IPS DF 6.9 (cell line): ENCODE data around the gene XXYLT1.

Experiments
- DNase-seq: peaks from one replicate; pipeline ENCODE4 v3.0.0-alpha.2; 2013; ENCODE audit warnings: low read depth, low spot score
- H3K27ac ChIP-seq: one replicate; pipeline ENCODE4 v1.5.1; 2013; ENCODE audit warnings: low read length, control low read depth
- H3K27me3 ChIP-seq: 2 replicates; pipeline ENCODE4 v1.6.1; 2013; ENCODE audit warnings: mild to moderate bottlenecking, low read length; ENCODE audit not compliant: control insufficient read depth, insufficient read depth
- H3K36me3 ChIP-seq: 2 replicates; pipeline ENCODE4 v1.6.1; 2013; ENCODE audit warnings: low read length; ENCODE audit not compliant: control insufficient read depth, insufficient read depth
- H3K4me1 ChIP-seq: 2 replicates; pipeline ENCODE4 v1.6.1; 2013; ENCODE audit warnings: low read length; ENCODE audit not compliant: control insufficient read depth, insufficient read depth
- H3K4me3 ChIP-seq: 2 replicates; pipeline ENCODE4 v1.5.1; 2013; ENCODE audit warnings: mild to moderate bottlenecking, low read length
- H3K9me3 ChIP-seq: 2 replicates; pipeline ENCODE4 v1.6.1; 2013; ENCODE audit warnings: low read length, inconsistent platforms; ENCODE audit not compliant: control insufficient read depth, insufficient read depth
- WGBS: extraction: QIAGEN DNeasy Blood & Tissue Kit; methylation state at CpG from one replicate; pipeline ENCODE4 v1.1.7; 2013; ENCODE audit warnings: mixed read lengths, missing lambda C conversion rate; ENCODE audit not compliant: insufficient read length, insufficient coverage; 5-methylcytosine and 5-hydroxymethylcytosine counted together

The XXYLT1 gene

GRCh38 chr3:195258449-195259153 lies 12.4 kb downstream of the XXYLT1 start:
- no peak for DNase-seq
- Histone ChIP-seq H3K27ac (no peak overlapping the region), H3K36me3 (no peaks in the 10 kb centered on the region), H3K9me3 (no peaks in the 10 kb centered on the region), H3K4me3 (no peak overlapping the region), H3K4me1 (peaks cover 12% of the 10 kb centered on the region), H3K27me3 (no peaks in the 10 kb centered on the region)
- no CpG with 5 or more reads among the region's 14 CpGs for WGBS

GRCh38 chr3:195257454-195258448 lies 13.2 kb downstream of the XXYLT1 start:
- no peaks in the 10 kb centered on the region for H3K9me3 ChIP-seq
- no peak overlapping the region for H3K4me3 ChIP-seq
- peaks cover 12% of the 10 kb centered on the region for H3K4me1 ChIP-seq
- H3K27ac ChIP-seq, result no peak overlapping the region
- WGBS, result no CpG with 5 or more reads among the region's 16 CpGs
- H3K36me3 ChIP-seq, result no peaks in the 10 kb centered on the region
- H3K27me3 ChIP-seq, result no peaks in the 10 kb centered on the region
- DNase-seq, result no peak

DNA sequence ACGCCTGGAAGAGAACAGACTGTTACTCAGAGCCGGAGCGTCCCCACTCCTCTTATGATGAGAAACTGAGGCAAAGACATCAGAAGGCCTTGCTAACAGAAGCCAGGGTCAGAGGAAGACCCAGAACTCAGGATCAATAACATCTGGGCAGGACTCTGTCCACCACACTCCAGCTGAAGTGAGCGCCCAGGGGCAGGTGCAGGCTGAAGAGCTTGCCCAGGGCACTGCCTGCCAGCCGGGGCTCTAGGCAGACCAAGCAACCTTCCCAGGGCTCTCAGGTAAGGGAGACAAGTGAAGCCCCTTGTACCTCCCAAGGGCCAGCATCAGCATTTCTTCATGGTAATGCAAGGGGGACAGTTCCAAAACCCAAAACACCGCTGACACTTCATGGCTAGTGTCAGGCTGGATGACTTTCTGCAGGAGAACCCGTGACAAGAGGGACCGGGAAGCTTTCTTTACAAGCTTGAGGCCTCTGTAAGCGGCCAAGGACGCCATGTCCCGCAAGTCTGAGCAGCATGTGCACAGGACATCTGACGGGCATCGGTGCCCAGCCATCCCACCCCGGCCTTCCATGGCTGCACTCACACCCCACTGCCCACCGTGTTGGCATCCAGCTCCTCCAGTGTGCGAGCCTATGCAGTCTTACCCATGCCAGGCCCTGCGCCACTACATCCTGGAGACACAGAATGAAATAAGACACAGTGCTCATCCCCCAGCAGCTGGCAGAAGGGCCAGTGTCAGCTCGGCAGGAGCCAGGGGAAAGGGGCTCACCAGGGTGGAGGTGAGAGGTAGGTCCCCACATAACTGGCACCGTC lies 14.1 kb downstream of the XXYLT1 start:
- DNase-seq, result no peak
- no peak overlapping the region for H3K27ac ChIP-seq
- no peak overlapping the region for H3K4me3 ChIP-seq
- H3K4me1 ChIP-seq, result peaks cover 12% of the 10 kb centered on the region
- WGBS, result no CpG with 5 or more reads among the region's 19 CpGs
- H3K9me3 ChIP-seq, result no peaks in the 10 kb centered on the region
- H3K27me3 ChIP-seq, result no peaks in the 10 kb centered on the region
- no peaks in the 10 kb centered on the region for H3K36me3 ChIP-seq

DNA sequence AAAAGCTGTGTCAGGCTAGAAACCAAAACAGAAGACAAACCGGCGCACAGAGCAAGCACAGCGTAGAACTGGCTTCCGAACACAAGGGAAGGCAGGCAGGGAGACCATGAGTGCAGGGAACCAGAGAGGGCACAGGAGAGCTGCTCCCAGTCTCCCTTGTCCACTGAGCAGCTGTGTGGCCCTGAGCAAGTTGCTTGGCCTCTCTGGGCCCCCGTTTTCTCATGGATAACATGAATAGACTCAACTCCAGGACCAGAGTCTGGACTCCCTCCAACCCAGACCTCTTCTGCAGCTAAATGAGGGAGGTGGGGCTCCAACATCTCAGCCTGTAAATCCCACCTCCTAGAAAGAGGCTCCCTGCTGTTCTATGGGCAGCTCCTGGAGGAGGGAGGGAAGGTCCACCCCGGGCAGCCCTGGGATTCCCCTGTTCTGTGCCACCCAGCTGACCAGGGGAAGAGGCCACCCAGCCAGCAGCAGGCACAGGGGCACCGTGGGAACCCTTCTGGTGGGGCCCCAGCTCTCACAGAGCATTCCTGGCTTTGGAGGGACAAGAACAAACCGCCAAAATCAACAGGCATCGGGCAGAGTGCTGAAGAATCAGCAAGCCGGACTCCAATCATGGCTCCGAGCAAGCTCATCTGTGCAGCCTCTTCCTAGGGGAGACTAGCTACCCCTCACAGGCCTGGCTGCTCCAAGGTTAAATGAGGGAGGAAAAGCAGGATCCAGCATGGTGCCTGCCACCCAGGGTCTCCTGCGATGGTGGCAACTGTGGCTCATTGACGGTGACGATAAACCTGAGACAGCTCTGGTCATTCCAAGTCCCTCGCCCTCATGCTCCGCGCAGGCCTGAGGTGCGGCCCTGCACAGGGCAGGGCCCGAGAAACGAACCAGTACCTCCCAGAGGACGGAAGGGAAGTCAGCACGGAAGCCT lies 15.1 kb downstream of the XXYLT1 start:
- no peaks in the 10 kb centered on the region for H3K36me3 ChIP-seq
- peaks cover 18% of the 10 kb centered on the region for H3K4me1 ChIP-seq
- no peaks in the 10 kb centered on the region for H3K9me3 ChIP-seq
- H3K27ac ChIP-seq, result no peak overlapping the region
- H3K27me3 ChIP-seq, result no peaks in the 10 kb centered on the region
- no peak overlapping the region for H3K4me3 ChIP-seq
- WGBS, result no CpG with 5 or more reads among the region's 22 CpGs
- no peak for DNase-seq

- DNase-seq, result no peak
- Histone ChIP-seq H3K4me1 (peaks cover 19% of the 10 kb centered on the region), H3K36me3 (no peaks in the 10 kb centered on the region), H3K4me3 (no peak overlapping the region), H3K9me3 (no peaks in the 10 kb centered on the region), H3K27me3 (no peaks in the 10 kb centered on the region), H3K27ac (no peak overlapping the region)
- WGBS, result no CpG with 5 or more reads among the region's 13 CpGs
These were observed 15.8 kb downstream of the XXYLT1 start for GRCh38 chr3:195255176-195255500.

GRCh38 chr3:195254454-195255175 lies 16.3 kb downstream of the XXYLT1 start:
- peaks cover 19% of the 10 kb centered on the region for H3K4me1 ChIP-seq

GRCh38 chr3:195253923-195254432 lies 17.0 kb downstream of the XXYLT1 start:
- no CpG with 5 or more reads among the region's 10 CpGs for WGBS
- no peaks in the 10 kb centered on the region for H3K9me3 ChIP-seq
- H3K4me1 ChIP-seq, result peaks cover 15% of the 10 kb centered on the region
- H3K4me3 ChIP-seq, result no peak overlapping the region
- no peaks in the 10 kb centered on the region for H3K36me3 ChIP-seq
- no peak for DNase-seq
- H3K27ac ChIP-seq, result no peak overlapping the region
- no peaks in the 10 kb centered on the region for H3K27me3 ChIP-seq

More at GRCh38 chr3:195254454-195255175, 16.3 kb downstream of the XXYLT1 start:
- no peak for DNase-seq
- Histone ChIP-seq H3K36me3 (no peaks in the 10 kb centered on the region), H3K27ac (no peak overlapping the region), H3K4me3 (no peak overlapping the region), H3K9me3 (no peaks in the 10 kb centered on the region), H3K27me3 (no peaks in the 10 kb centered on the region)
- no CpG with 5 or more reads among the region's 16 CpGs for WGBS

- Histone ChIP-seq H3K27ac (no peak overlapping the region), H3K4me3 (no peak overlapping the region), H3K9me3 (no peaks in the 10 kb centered on the region), H3K36me3 (no peaks in the 10 kb centered on the region), H3K27me3 (no peaks in the 10 kb centered on the region), H3K4me1 (peaks cover 13% of the 10 kb centered on the region)
- WGBS, result no CpG with 5 or more reads among the region's 14 CpGs
- DNase-seq, result no peak
These were observed 19.5 kb downstream of the XXYLT1 start for GRCh38 chr3:195251336-195252065.
